Activated T-helper 17 cell treated with anti-CD3 and anti-CD28 coated beads, Interleukin-2, amount 50 U/mL, for 72 hours (primary cell): ENCODE results near the gene RSRC1. TPM values are rescaled to one million over a fixed set of nuclear protein-coding genes. Genes with fewer than 3 reads are reported as not detected.
"Not testable (repeated sequence)": the region's sequence is repeated elsewhere in the genome, so short reads cannot be mapped to it uniquely, and the experiment has no call there.

ENCODE experiments used
- ATAC-seq: fragments of 150-1000 bp; cut with Tn5 transposase; replicated peaks from 2 replicates; pipeline ENCODE4 v1.10.0; 2021; ENCODE audit warnings: mild to moderate bottlenecking, moderate library complexity
- H3K27ac Mint-ChIP-seq: one replicate; pipeline ENCODE4 v1.8.0; 2022; ENCODE audit warnings: mixed read lengths
- H3K27me3 Mint-ChIP-seq: one replicate; pipeline ENCODE4 v1.8.0; 2022; ENCODE audit warnings: mixed read lengths
- H3K36me3 Mint-ChIP-seq: one replicate; pipeline ENCODE4 v1.8.0; 2022; ENCODE audit warnings: low read depth, mild to moderate bottlenecking, mixed read lengths
- H3K4me1 Mint-ChIP-seq: one replicate; pipeline ENCODE4 v1.8.0; 2022; ENCODE audit warnings: mixed read lengths
- H3K4me3 Mint-ChIP-seq: one replicate; pipeline ENCODE4 v1.8.0; 2022; ENCODE audit warnings: mild to moderate bottlenecking, mixed read lengths
- H3K9me3 Mint-ChIP-seq: one replicate; pipeline ENCODE4 v1.8.0; 2022; ENCODE audit warnings: mixed read lengths
- total RNA-seq, 2 donors: library from RNA; stranded (reverse); gene quantifications; one replicate each; pipeline ENCODE4 v1.2.3, GENCODE V29; 2022

Gene RSRC1
- total RNA-seq, 2 donors from 2014 or later, result 28.2 to 32.4 TPM

DNA sequence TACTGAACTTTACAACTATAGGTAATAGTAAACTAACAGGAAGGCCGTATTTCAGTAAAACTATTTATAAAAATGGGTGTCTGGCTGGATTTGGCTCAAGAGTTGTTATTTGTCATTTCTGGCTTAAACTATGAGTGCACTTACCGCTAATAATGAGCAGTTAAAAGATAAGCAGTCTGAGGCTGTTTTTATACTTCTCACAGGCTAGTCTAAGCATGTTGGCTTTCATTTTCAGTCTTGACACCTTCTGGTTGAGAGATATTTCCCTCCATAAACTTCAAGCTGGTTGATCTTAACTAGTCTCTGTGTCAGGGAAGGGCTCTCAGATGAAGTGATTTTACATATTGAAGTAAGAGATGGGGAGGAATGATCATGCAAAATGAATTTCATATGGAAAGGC is 96.1 kb downstream of the RSRC1 start:
- ATAC-seq, result no peak
- peaks cover 8% of the 10 kb centered on the region for H3K9me3 Mint-ChIP-seq
- H3K4me3 Mint-ChIP-seq, result no peak overlapping the region
- H3K36me3 Mint-ChIP-seq, result peaks cover 46% of the 10 kb centered on the region
- peaks cover 6% of the 10 kb centered on the region for H3K4me1 Mint-ChIP-seq
- no peak overlapping the region for H3K27ac Mint-ChIP-seq
- no peaks in the 10 kb centered on the region for H3K27me3 Mint-ChIP-seq

DNA sequence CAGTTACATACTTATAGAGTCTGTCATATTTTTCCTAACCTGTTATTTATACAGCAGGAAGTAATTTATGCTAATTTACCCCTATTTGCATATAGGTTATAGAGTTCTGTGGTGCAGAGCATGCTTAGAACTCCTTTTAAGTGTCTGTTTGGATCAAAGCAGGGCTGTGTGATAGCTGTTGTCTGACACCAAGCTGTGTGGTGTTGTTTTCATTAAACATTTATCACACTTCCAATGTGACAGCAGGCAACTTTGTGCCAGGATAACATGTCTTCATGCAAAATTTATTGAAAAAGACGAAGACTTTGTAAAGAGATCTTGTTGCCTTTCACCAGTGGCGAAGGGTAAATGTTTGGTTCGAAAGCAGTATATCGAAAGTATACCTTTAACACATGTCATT is 100.2 kb downstream of the RSRC1 start:
- ATAC-seq, result no peak

DNA sequence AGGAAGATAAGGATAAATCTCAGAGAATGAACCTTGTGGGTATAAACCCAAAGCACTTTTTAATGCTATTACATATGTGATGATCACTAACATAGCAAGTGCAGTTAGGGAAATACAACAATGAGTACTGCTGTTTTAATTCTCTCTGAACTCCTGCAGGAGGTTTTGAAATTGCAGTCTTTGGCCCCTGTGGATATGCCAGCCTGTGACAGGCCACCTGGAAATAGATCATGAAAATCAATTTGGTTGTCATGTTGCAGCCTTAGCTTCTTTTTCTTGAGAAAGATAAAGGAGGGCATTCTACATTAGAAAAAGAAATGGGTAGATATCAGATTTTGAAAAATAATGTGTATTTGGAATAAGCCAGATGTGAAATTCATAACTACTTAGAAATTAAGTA is 103.6 kb downstream of the RSRC1 start:
- Mint-ChIP-seq H3K4me1 (peaks cover 4% of the 10 kb centered on the region), H3K27ac (no peak overlapping the region)
- no peak for ATAC-seq

More for the DNA sequence above, 100.2 kb downstream of the RSRC1 start:
- H3K4me3 Mint-ChIP-seq, result no peak overlapping the region
- H3K4me1 Mint-ChIP-seq, result peaks cover 6% of the 10 kb centered on the region
- H3K9me3 Mint-ChIP-seq, result no peaks in the 10 kb centered on the region
- no peak overlapping the region for H3K27ac Mint-ChIP-seq
- peaks cover 29% of the 10 kb centered on the region for H3K36me3 Mint-ChIP-seq
- no peaks in the 10 kb centered on the region for H3K27me3 Mint-ChIP-seq

DNA sequence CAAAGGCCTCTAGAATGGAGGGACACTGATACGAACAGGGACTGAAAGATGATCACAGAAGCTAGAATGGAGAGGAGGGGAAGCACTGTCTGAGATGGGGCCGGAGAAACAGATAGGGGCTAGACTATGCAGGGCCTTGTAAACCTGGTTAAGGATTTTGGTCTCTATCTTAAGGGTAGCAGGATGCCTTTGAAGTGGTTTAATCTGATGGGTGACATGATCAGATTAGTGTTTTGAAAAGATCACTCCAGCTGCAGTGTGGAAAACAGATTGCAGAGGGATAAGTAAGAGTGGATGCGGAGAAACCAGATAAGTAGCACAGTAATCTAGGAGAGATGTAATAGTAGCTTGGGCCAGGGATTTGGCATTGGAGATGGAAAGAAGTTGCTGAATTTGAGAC is 108.1 kb downstream of the RSRC1 start:
- H3K36me3 Mint-ChIP-seq, result peaks cover under 1% of the 10 kb centered on the region
- ATAC-seq, result no peak
- no peak overlapping the region for H3K27ac Mint-ChIP-seq

More for the DNA sequence above, 103.6 kb downstream of the RSRC1 start:
- Mint-ChIP-seq H3K36me3 (peaks cover 23% of the 10 kb centered on the region), H3K27me3 (no peaks in the 10 kb centered on the region), H3K4me3 (no peak overlapping the region), H3K9me3 (peaks cover 5% of the 10 kb centered on the region)

DNA sequence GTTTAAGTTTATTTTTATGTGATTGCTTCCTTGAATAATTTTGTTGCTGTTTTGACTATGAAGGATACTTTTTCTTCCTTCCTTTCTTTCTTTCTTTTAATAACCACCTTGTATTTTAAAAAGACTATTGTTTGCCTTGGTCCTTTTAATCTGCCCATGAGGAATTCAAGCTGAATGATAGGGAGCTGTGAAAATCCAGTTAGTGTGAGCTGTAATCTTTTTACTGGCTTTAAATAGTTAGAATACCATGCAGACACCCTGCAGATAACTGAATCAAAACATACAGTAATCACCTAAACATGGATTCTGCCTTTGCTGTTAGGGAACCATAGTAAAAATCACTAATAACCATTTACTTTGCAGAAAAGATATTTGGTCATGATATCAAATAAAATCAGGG is 110.7 kb downstream of the RSRC1 start:
- Mint-ChIP-seq H3K27me3 (no peaks in the 10 kb centered on the region), H3K4me3 (no peak overlapping the region), H3K36me3 (no peaks in the 10 kb centered on the region), H3K27ac (no peak overlapping the region), H3K4me1 (peaks cover 4% of the 10 kb centered on the region), H3K9me3 (peaks cover 5% of the 10 kb centered on the region)
- ATAC-seq, result no peak

More for the DNA sequence above, 108.1 kb downstream of the RSRC1 start:
- Mint-ChIP-seq H3K27me3 (no peaks in the 10 kb centered on the region), H3K4me3 (no peak overlapping the region), H3K4me1 (peaks cover 4% of the 10 kb centered on the region), H3K9me3 (peaks cover 5% of the 10 kb centered on the region)

DNA sequence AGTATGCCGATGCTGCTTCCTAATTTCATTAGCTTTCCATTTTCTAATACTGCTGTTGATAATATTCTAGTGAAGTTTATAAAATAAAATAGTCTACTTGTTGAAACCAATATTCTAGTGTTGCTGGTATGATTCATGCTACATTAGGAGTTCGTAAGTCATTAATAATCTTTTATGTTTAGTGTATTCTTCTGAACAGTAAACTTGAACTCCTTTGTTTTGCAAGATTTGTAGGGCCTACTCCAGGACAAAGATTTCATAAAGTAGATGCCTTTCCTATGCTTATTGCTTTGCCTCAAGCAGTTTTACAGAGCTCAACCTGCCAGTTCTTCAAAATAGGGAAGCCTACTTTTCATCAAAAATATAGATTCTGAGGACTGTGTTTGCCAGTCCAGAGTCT is 111.5 kb downstream of the RSRC1 start:
- Mint-ChIP-seq H3K27ac (no peak overlapping the region), H3K4me1 (peaks cover 4% of the 10 kb centered on the region), H3K36me3 (no peaks in the 10 kb centered on the region), H3K9me3 (peaks cover 5% of the 10 kb centered on the region), H3K27me3 (no peaks in the 10 kb centered on the region), H3K4me3 (no peak overlapping the region)
- ATAC-seq, result no peak

DNA sequence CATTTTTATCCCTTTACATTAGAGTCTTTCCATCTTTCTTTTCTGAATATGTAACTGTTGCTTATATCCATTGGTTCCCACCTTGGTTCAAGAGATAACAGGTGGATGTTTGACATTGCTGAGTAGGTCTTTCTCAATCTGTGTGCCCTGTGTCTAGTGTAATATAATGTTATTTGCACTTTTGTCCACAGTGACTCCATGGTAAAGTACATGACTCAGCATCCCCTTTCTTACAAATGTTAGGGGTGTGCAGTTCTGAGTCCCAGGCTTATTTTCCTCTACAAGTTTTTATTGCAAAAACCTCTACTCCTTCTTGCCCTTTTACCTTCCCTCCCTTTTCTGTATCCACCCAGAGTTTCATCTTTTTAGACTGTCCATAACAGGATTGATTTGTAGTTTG is 116.5 kb downstream of the RSRC1 start:
- ATAC-seq, result no peak
- no peak overlapping the region for H3K4me3 Mint-ChIP-seq
- no peaks in the 10 kb centered on the region for H3K4me1 Mint-ChIP-seq
- H3K27me3 Mint-ChIP-seq, result no peaks in the 10 kb centered on the region
- no peak overlapping the region for H3K27ac Mint-ChIP-seq
- peaks cover 12% of the 10 kb centered on the region for H3K36me3 Mint-ChIP-seq
- no peaks in the 10 kb centered on the region for H3K9me3 Mint-ChIP-seq

DNA sequence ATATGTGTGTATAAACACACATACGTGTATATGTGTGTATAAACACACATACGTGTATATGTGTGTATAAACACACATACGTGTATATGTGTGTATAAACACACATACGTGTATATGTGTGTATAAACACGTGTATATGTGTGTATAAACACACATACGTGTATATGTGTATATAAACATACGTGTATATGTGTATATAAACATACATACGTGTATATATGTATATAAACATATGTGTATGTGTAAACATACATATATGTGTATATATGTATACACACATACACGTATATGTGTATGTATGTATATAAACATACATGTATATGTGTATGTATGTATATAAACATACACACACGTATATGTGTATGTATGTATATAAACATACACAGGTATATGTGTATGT is 119.1 kb downstream of the RSRC1 start:
- ATAC-seq, H3K4me1 Mint-ChIP-seq, H3K4me3 Mint-ChIP-seq, H3K27ac Mint-ChIP-seq, H3K27me3 Mint-ChIP-seq, H3K9me3 Mint-ChIP-seq: not testable (repeated sequence)
- H3K36me3 Mint-ChIP-seq, result peaks cover 12% of the 10 kb centered on the region

DNA sequence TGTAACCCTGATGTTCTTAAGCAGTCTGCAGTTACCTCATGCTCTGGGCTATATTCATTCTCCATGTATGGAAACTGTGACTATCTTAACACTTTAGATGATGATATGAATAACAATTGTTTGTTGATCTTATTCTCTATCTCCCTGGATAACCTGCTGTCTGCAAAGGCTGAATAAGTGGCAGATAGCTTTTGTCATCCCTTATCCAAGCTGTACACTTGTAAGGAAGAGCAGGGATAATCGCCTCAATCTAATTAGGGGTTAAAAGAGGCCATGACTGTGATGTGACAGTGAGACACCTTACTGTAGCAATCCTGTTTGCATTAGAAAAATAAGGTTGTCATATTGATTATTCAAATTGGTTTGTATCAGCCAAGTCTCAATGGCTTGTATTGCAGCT is 123.9 kb downstream of the RSRC1 start:
- no peak for ATAC-seq
- Mint-ChIP-seq H3K27ac (no peak overlapping the region), H3K4me1 (no peaks in the 10 kb centered on the region), H3K4me3 (no peak overlapping the region), H3K36me3 (peaks cover 37% of the 10 kb centered on the region), H3K9me3 (no peaks in the 10 kb centered on the region), H3K27me3 (no peaks in the 10 kb centered on the region)

DNA sequence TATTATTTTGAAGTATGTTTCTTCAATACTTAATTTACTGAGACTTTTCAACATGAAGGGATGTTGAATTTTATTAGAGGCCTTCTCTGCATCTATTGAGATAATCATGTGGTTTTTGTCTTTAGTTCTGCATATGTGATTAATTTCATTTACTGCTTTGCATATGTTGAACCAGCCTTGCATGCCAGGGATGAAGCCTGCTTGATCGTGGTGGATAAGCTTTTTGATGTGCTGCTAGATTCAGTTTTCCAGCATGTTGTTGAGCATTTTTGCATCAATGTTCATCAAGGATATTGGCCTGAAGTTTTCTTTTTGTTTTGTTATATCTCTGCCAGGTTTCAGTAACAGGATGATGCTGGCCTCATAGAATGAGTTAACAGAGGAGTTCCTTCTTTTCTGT is 134.4 kb downstream of the RSRC1 start:
- Mint-ChIP-seq H3K36me3 (peaks cover 11% of the 10 kb centered on the region), H3K27me3 (no peaks in the 10 kb centered on the region), H3K4me1 (peaks cover 6% of the 10 kb centered on the region), H3K4me3 (no peak overlapping the region), H3K27ac (no peak overlapping the region), H3K9me3 (peaks cover 9% of the 10 kb centered on the region)
- no peak for ATAC-seq

DNA sequence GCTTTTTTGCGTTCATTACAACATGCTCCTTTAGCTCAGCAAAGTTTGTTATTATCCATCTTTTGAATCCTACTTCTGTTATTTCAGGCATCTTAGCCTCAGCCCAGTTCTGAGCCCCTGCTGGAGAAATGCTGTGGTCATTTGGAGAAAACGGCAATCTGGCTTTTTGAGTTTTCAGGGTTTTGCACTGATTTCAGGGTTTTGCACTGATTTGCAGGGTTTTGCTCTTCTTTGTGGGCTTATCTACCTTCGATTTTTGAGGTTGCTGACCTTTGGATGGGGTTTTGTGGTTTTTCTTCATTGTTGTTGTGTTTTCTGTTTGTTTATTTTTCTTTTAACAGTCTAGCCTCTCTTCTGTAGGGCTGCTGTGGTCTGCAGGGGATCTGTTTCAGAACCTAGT is 137.4 kb downstream of the RSRC1 start:
- H3K27me3 Mint-ChIP-seq, result no peaks in the 10 kb centered on the region
- H3K36me3 Mint-ChIP-seq, result peaks cover 19% of the 10 kb centered on the region
- no peak for ATAC-seq
- peaks cover 9% of the 10 kb centered on the region for H3K9me3 Mint-ChIP-seq
- H3K27ac Mint-ChIP-seq, result no peak overlapping the region
- peaks cover 6% of the 10 kb centered on the region for H3K4me1 Mint-ChIP-seq
- H3K4me3 Mint-ChIP-seq, result no peak overlapping the region

DNA sequence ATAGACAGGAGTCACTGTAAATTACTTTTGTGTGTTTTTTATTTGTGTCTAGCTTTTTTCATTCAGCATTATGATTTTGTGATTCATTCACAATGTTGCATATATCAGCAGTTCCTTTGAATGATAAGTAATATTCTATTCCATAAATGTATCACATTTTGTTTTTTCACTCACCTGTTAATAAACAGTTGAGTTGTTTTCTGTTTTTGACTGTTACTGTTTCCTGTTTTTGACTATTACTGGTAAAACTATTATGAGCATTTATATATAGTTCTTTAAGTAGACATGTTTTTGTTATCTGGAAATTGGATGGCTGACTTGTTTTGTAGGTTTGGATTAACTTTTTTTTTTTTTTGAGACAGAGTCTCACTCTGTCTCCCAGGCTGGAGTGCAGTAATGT is 138.4 kb downstream of the RSRC1 start:
- H3K4me3 Mint-ChIP-seq, result no peak overlapping the region
- no peak for ATAC-seq
- peaks cover 28% of the 10 kb centered on the region for H3K36me3 Mint-ChIP-seq
- H3K27ac Mint-ChIP-seq, result peak overlapping the region; percentile 66
- H3K27me3 Mint-ChIP-seq, result no peaks in the 10 kb centered on the region
- peaks cover 8% of the 10 kb centered on the region for H3K9me3 Mint-ChIP-seq
- H3K4me1 Mint-ChIP-seq, result peaks cover 6% of the 10 kb centered on the region

DNA sequence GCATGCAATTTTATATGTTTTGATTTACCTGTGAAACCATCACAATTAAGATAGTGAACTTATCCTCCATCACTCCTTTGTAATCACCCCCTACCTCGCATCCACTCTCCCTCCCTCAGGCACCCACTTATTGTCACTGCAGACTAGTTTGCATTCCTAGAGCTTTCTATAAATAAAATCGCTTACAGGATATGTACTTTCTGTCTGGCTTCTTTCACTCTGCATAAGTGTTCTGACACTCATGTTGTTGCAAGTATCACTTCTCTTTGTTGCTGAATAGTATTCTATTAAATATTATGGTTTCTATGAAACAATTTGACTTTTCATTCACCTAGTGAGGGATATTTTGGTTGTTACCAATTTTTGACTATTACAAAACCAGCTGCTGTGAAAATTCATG is 139.3 kb downstream of the RSRC1 start:
- Mint-ChIP-seq H3K4me3 (no peak overlapping the region), H3K36me3 (peaks cover 37% of the 10 kb centered on the region), H3K9me3 (peaks cover 8% of the 10 kb centered on the region)

DNA sequence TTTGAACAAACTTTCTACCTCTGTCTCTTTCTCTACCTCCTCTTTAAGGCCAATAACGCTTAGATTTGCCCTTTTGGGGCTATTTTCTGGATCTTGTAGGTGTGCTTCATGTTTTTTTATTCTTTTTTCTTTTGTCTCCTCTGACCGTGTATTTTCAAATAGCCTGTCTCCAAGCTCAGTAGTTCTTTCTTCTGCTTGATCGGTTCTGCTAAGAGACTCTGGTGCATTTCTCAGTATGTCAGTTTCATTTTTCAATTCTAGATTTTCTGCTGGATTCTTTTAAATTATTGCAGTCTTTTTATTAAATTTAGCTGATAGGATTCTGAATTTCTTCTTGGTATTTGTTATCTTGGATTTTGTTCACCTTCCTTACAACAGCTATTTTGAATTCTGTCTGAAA is 148.7 kb downstream of the RSRC1 start:
- no peak for ATAC-seq
- Mint-ChIP-seq H3K27ac (no peak overlapping the region), H3K36me3 (peaks cover 5% of the 10 kb centered on the region)

More for the DNA sequence above, 139.3 kb downstream of the RSRC1 start:
- Mint-ChIP-seq H3K27ac (no peak overlapping the region), H3K27me3 (no peaks in the 10 kb centered on the region), H3K4me1 (peaks cover 6% of the 10 kb centered on the region)
- no peak for ATAC-seq

DNA sequence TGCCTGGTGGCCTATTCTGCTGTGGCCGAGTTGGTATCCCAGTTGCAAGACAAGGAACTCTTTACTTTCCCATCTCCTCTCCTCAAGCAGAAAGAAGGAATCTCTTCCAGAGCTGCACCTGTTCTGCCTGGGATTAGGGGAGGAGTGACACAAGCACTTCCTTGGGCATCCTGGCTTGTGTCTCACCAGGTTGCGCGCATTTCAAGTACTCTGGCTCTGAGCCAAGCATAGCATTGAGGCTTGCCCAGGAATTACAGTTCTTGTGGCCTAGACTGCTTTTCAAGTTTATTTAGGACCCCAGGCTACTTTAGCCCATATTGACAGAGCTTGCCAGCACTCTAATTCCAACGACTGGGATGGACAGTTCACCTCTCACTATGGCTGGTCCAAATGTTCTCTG is 150.5 kb downstream of the RSRC1 start:
- H3K4me1 Mint-ChIP-seq, result peaks cover 3% of the 10 kb centered on the region

More for the DNA sequence above, 148.7 kb downstream of the RSRC1 start:
- Mint-ChIP-seq H3K9me3 (peaks cover 19% of the 10 kb centered on the region), H3K4me1 (peaks cover 3% of the 10 kb centered on the region), H3K4me3 (no peak overlapping the region), H3K27me3 (no peaks in the 10 kb centered on the region)

DNA sequence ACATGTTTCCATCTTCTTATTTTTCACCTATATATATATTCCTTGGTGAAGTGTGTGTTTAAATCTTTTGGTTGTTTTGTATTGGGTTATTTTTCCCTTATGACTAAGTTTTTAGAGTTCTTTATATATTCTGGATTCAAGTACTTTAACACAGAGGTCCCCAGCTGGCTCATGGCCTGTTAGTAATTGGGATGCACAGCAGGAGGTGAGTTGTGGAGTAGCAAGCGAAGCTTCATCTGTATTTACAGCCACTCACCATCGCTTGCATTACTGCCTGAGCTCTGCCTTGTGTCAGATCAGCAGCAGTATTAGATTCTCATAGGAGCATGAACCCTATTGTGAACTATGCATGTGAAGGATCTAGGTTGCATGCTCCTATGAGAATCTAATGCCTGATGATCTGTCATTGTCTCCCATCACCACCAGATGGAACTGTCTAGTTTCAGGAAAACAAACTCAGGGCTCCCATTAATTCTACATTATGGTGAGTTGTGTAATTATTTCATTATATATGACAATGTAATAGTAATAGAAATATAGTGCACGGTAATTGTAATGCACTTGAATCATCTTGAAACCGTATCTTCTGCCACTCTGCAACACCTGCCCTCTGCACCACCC is 151.6 kb downstream of the RSRC1 start:
- Mint-ChIP-seq H3K27me3 (no peaks in the 10 kb centered on the region), H3K27ac (no peak overlapping the region), H3K9me3 (peaks cover 19% of the 10 kb centered on the region), H3K4me1 (no peaks in the 10 kb centered on the region), H3K4me3 (no peak overlapping the region), H3K36me3 (no peaks in the 10 kb centered on the region)
- ATAC-seq, result no peak

More for the DNA sequence above, 150.5 kb downstream of the RSRC1 start:
- no peaks in the 10 kb centered on the region for H3K27me3 Mint-ChIP-seq
- no peaks in the 10 kb centered on the region for H3K36me3 Mint-ChIP-seq
- H3K27ac Mint-ChIP-seq, result no peak overlapping the region
- no peak overlapping the region for H3K4me3 Mint-ChIP-seq
- ATAC-seq, result no peak
- H3K9me3 Mint-ChIP-seq, result peaks cover 23% of the 10 kb centered on the region
